ENCODE measurements around the gene REC8. TPM values are rescaled to one million over a fixed set of nuclear protein-coding genes. Genes with fewer than 3 reads are reported as not detected.
"Not testable (repeated sequence)": the region's sequence is repeated elsewhere in the genome, so short reads cannot be mapped to it uniquely, and the experiment has no call there.

Gene REC8
- total RNA-seq, 2 experiments from 2014 or later: 19.3 to 22.3 TPM

GRCh38 chr14:24203249-24203886 is 31.5 kb downstream of the REC8 start:
- H3K4me3 Mint-ChIP-seq; H3K27ac Mint-ChIP-seq; intact Hi-C loops (cut with micrococcal nuclease); H3K9me3 Mint-ChIP-seq; H3K27me3 Mint-ChIP-seq (ENCODE audit: low read depth); DNase-seq: not testable (repeated sequence)
- peaks cover 30% of the 10 kb centered on the region for H3K4me1 Mint-ChIP-seq (ENCODE audit: low read depth)
- H3K36me3 Mint-ChIP-seq (ENCODE audit: low read depth): peaks cover 66% of the 10 kb centered on the region
- CTCF ChIA-PET: interaction anchor here (0.7 kb wide), 1 partner anchor 39 kb away, joined by 3 read pairs; the partner anchor contains the start of gene TINF2

GRCh38 chr14:24204163-24205146 is 32.6 kb downstream of the REC8 start:
- CTCF ChIA-PET: no interaction called here

GRCh38 chr14:24206260-24207103 is 34.6 kb downstream of the REC8 start:
- peak overlapping the region; percentile 13 for H3K27ac Mint-ChIP-seq
- DNase-seq: no peak
- peaks cover 7% of the 10 kb centered on the region for H3K9me3 Mint-ChIP-seq
- peaks cover 25% of the 10 kb centered on the region for H3K4me1 Mint-ChIP-seq (ENCODE audit: low read depth)
- H3K36me3 Mint-ChIP-seq (ENCODE audit: low read depth): peaks cover 61% of the 10 kb centered on the region
- intact Hi-C loops (cut with micrococcal nuclease): no loop called here
- CTCF ChIA-PET: interaction anchor here (0.7 to 2.1 kb wide), 4 partner anchors 9 to 225 kb away, joined by 3 to 5 read pairs (median 4); partner anchors contain the start of genes CIDEB and MDP1
- H3K4me3 Mint-ChIP-seq: no peak overlapping the region
- H3K27me3 Mint-ChIP-seq (ENCODE audit: low read depth): no peaks in the 10 kb centered on the region

More at GRCh38 chr14:24204163-24205146, 32.6 kb downstream of the REC8 start:
- H3K27me3 Mint-ChIP-seq (ENCODE audit: low read depth): no peaks in the 10 kb centered on the region
- peaks cover 21% of the 10 kb centered on the region for H3K4me1 Mint-ChIP-seq (ENCODE audit: low read depth)
- DNase-seq: no peak
- H3K27ac Mint-ChIP-seq: no peak overlapping the region
- peaks cover 7% of the 10 kb centered on the region for H3K9me3 Mint-ChIP-seq
- intact Hi-C loops (cut with micrococcal nuclease): no loop called here
- H3K36me3 Mint-ChIP-seq (ENCODE audit: low read depth): peaks cover 58% of the 10 kb centered on the region
- H3K4me3 Mint-ChIP-seq: no peak overlapping the region

- peaks cover 29% of the 10 kb centered on the region for H3K4me1 Mint-ChIP-seq (ENCODE audit: low read depth)
- H3K27me3 Mint-ChIP-seq (ENCODE audit: low read depth): no peaks in the 10 kb centered on the region
- intact Hi-C loops (cut with micrococcal nuclease): no loop called here
- peaks cover 59% of the 10 kb centered on the region for H3K36me3 Mint-ChIP-seq (ENCODE audit: low read depth)
- H3K4me3 Mint-ChIP-seq: no peak overlapping the region
- DNase-seq: no peak
- CTCF ChIA-PET: interaction anchor here (1.2 to 2.1 kb wide), 2 partner anchors 9 to 225 kb away, joined by 4 to 5 read pairs; partner anchors contain the start of gene MDP1
- H3K9me3 Mint-ChIP-seq: peaks cover 7% of the 10 kb centered on the region
- peak overlapping the region; percentile 13 for H3K27ac Mint-ChIP-seq
Observed at GRCh38 chr14:24207104-24207551, 35.2 kb downstream of the REC8 start.

- Mint-ChIP-seq H3K4me1 (ENCODE audit: low read depth) (peaks cover 31% of the 10 kb centered on the region), H3K27ac (no peak overlapping the region), H3K36me3 (ENCODE audit: low read depth) (peaks cover 58% of the 10 kb centered on the region), H3K9me3 (peaks cover 5% of the 10 kb centered on the region), H3K27me3 (ENCODE audit: low read depth) (no peaks in the 10 kb centered on the region), H3K4me3 (no peak overlapping the region)
- intact Hi-C loops (cut with micrococcal nuclease): no loop called here
- no peak for DNase-seq
- CTCF ChIA-PET: interaction anchor here (1.2 to 2.1 kb wide), 2 partner anchors 8 to 224 kb away, joined by 4 to 5 read pairs; partner anchors contain the start of gene MDP1
Observed at GRCh38 chr14:24207625-24208024, 35.7 kb downstream of the REC8 start.

- CTCF ChIA-PET: interaction anchor here (0.7 to 6.8 kb wide), 3 partner anchors 35 to 96 kb away, joined by 3 to 64 read pairs (median 5); partner anchors contain the start of gene CIDEB
- H3K27ac Mint-ChIP-seq: peak overlapping the region; percentile 96
- H3K36me3 Mint-ChIP-seq (ENCODE audit: low read depth): peaks cover 45% of the 10 kb centered on the region
- no peaks in the 10 kb centered on the region for H3K27me3 Mint-ChIP-seq (ENCODE audit: low read depth)
- intact Hi-C loops (cut with micrococcal nuclease): loop anchor here (10.0 kb wide), 1 partner anchor 463 kb away; no protein-coding TSS in a partner anchor
- H3K4me1 Mint-ChIP-seq (ENCODE audit: low read depth): peaks cover 60% of the 10 kb centered on the region
- no peak overlapping the region for H3K4me3 Mint-ChIP-seq
- no peak for DNase-seq
- H3K9me3 Mint-ChIP-seq: no peaks in the 10 kb centered on the region
Observed at GRCh38 chr14:24211311-24211710, 39.4 kb downstream of the REC8 start.

GRCh38 chr14:24212924-24213865 is 41.3 kb downstream of the REC8 start, which contains the start of gene CHMP4A:
CHMP4A (minus strand) TSS chr14:24213488; CDS start chr14:24213439, 49 bp downstream.
- peak; percentile 98 for DNase-seq
- peaks cover 51% of the 10 kb centered on the region for H3K4me1 Mint-ChIP-seq (ENCODE audit: low read depth)
- peak within 1 kb of the TSS; percentile 92 for H3K4me3 Mint-ChIP-seq
- intact Hi-C loops (cut with micrococcal nuclease): loop anchor here (1.0 to 10.0 kb wide), 13 partner anchors 18 to 462 kb away; partner anchors contain the start of genes DCAF11, DHRS1, EMC9 and GMPR2
- peak within 1 kb of the TSS; percentile 96 for H3K27ac Mint-ChIP-seq
- CTCF ChIA-PET: interaction anchor here (0.6 to 6.8 kb wide), 11 partner anchors 18 to 218 kb away, joined by 3 to 64 read pairs (median 6); partner anchors contain the start of genes CIDEB, IRF9, LTB4R2 and TINF2
- no peaks in the 10 kb centered on the region for H3K9me3 Mint-ChIP-seq
- H3K27me3 Mint-ChIP-seq (ENCODE audit: low read depth): no peaks in the 10 kb centered on the region
- peaks cover 28% of the 10 kb centered on the region for H3K36me3 Mint-ChIP-seq (ENCODE audit: low read depth)

GRCh38 chr14:24213866-24214662 is 42.2 kb downstream of the REC8 start:
- Mint-ChIP-seq H3K9me3 (no peaks in the 10 kb centered on the region), H3K27me3 (ENCODE audit: low read depth) (no peaks in the 10 kb centered on the region), H3K4me1 (ENCODE audit: low read depth) (peaks cover 51% of the 10 kb centered on the region), H3K36me3 (ENCODE audit: low read depth) (peaks cover 27% of the 10 kb centered on the region), H3K27ac (peak overlapping the region; percentile 96), H3K4me3 (peak overlapping the region; percentile 92)
- no peak for DNase-seq
- intact Hi-C loops (cut with micrococcal nuclease): loop anchor here (1.0 to 10.0 kb wide), 13 partner anchors 18 to 461 kb away; partner anchors contain the start of genes DCAF11, DHRS1, EMC9 and GMPR2
- CTCF ChIA-PET: interaction anchor here (0.6 to 6.8 kb wide), 12 partner anchors 10 to 570 kb away, joined by 3 to 64 read pairs (median 5); partner anchors contain the start of genes CIDEB, IRF9, LTB4R2 and TINF2

- peak; percentile 93 for DNase-seq
- H3K4me1 Mint-ChIP-seq (ENCODE audit: low read depth): peaks cover 45% of the 10 kb centered on the region
- no peaks in the 10 kb centered on the region for H3K27me3 Mint-ChIP-seq (ENCODE audit: low read depth)
- no peaks in the 10 kb centered on the region for H3K9me3 Mint-ChIP-seq
- peak within 1 kb of the TSS; percentile 86 for H3K4me3 Mint-ChIP-seq
- CTCF ChIA-PET: interaction anchor here (0.6 to 6.8 kb wide), 25 partner anchors 8 to 489 kb away, joined by 3 to 64 read pairs (median 4); partner anchors contain the start of genes CIDEB, DHRS1, LTB4R and LTB4R2
- intact Hi-C loops (cut with micrococcal nuclease): loop anchor here (1.0 to 10.0 kb wide), 7 partner anchors 27 to 459 kb away; partner anchors contain the start of genes IRF9, RABGGTA and TINF2
- peaks cover 15% of the 10 kb centered on the region for H3K36me3 Mint-ChIP-seq (ENCODE audit: low read depth)
- H3K27ac Mint-ChIP-seq: peak within 1 kb of the TSS; percentile 96
Observed at GRCh38 chr14:24215495-24216344, 43.8 kb downstream of the REC8 start, which contains the start of gene MDP1. MDP1 (minus strand) TSS chr14:24216066; CDS start chr14:24215955, 111 bp downstream.
